Embryonic facial prominence (tissue), 1 donor: Measurements from ENCODE around the gene PIP4K2A.
"Not testable (repeated sequence)": the region's sequence is repeated elsewhere in the genome, so short reads cannot be mapped to it uniquely, and the experiment has no call there.

ENCODE experiments used
- DNase-seq: peaks from one replicate; pipeline ENCODE4 v3.0.0-alpha.2; 2016; ENCODE audit errors: extremely low spot score

The PIP4K2A gene

GRCh38 chr10:22554461-22555182, 159.8 kb downstream of the PIP4K2A start:
- DNase-seq: peak; percentile 45

- DNase-seq: no peak
These were observed 160.9 kb downstream of the PIP4K2A start for GRCh38 chr10:22553452-22553995.

- DNase-seq: no peak
These were observed 161.4 kb downstream of the PIP4K2A start for GRCh38 chr10:22552888-22553378.

GRCh38 chr10:22551681-22552365, 162.6 kb downstream of the PIP4K2A start:
- no peak for DNase-seq

- no peak for DNase-seq
These were observed 163.6 kb downstream of the PIP4K2A start for GRCh38 chr10:22550732-22551131.

GRCh38 chr10:22548344-22548743, 166.0 kb downstream of the PIP4K2A start:
- DNase-seq: no peak

- DNase-seq: no peak
These were observed 168.7 kb downstream of the PIP4K2A start for GRCh38 chr10:22545643-22546042.

- DNase-seq: no peak
These were observed 169.9 kb downstream of the PIP4K2A start for GRCh38 chr10:22544325-22545068.

- DNase-seq: no peak
These were observed 171.6 kb downstream of the PIP4K2A start for GRCh38 chr10:22542773-22543172.

- DNase-seq: no peak
These were observed 172.5 kb downstream of the PIP4K2A start for GRCh38 chr10:22541900-22542299.

- DNase-seq: no peak
These were observed 174.6 kb downstream of the PIP4K2A start for GRCh38 chr10:22539579-22540298.

- DNase-seq: no peak
These were observed 176.6 kb downstream of the PIP4K2A start for GRCh38 chr10:22537810-22538209.

- DNase-seq: no peak
These were observed 177.8 kb downstream of the PIP4K2A start for GRCh38 chr10:22536620-22537019.

GRCh38 chr10:22534849-22535604, 179.4 kb downstream of the PIP4K2A start:
- DNase-seq: no peak

- no peak for DNase-seq
These were observed 182.9 kb downstream of the PIP4K2A start for GRCh38 chr10:22531441-22531840.

GRCh38 chr10:22531008-22531407, 183.4 kb downstream of the PIP4K2A start:
- DNase-seq: no peak

GRCh38 chr10:22527520-22527919, 186.9 kb downstream of the PIP4K2A start:
- DNase-seq: peak; percentile 4

GRCh38 chr10:22524333-22524732, 190.0 kb downstream of the PIP4K2A start:
- not testable (repeated sequence) for DNase-seq

- not testable (repeated sequence) for DNase-seq
These were observed 193.7 kb downstream of the PIP4K2A start for GRCh38 chr10:22520645-22521044.

GRCh38 chr10:22518167-22518724, 196.1 kb downstream of the PIP4K2A start:
- DNase-seq: no peak
